ENCODE data around the gene PTPRG. TPM values are rescaled to one million over a fixed set of nuclear protein-coding genes. Genes with fewer than 3 reads are reported as not detected.
A peak's percentile ranks its signal among the peaks of the same experiment; 100 is the strongest.

PTPRG gene
- total and polyA plus RNA-seq, 5 experiments from 2014 or later = not detected

GRCh38 chr3:61723038-61723437, 161.7 kb downstream of the PTPRG start:
- Mint-ChIP-seq H3K27ac (no peak overlapping the region), H3K4me3 (no peak overlapping the region), H3K9me3 (peaks cover 0 to 12% (median 3%) of the 10 kb centered on the region in 9 donors), H3K36me3 (no peaks in the 10 kb centered on the region), H3K4me1 (no peaks in the 10 kb centered on the region), H3K27me3 (peaks cover 0 to 8% (median 4%) of the 10 kb centered on the region in 5 donors)
- DNase-seq = no peak
- ATAC-seq = no peak
- POLR2A ChIA-PET = no interaction called here

DNA sequence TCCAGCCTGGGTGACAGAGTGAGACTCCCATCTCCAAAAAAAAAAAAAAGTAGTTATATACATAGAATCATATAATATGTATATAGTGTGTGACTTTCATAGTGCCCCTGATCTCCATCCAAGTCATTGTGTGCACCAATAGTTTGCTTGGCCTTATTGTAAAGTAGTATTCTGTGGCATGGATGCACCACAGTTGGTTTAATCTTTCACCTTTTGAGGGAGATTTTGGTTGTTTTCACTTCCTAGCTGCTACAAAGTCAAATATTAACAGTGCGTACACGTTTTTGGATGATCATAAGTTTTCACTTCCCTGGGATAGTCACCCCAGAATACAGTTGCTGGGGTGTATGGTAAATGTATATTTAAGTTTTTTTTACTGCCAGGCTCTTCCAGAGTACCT, 162.8 kb downstream of the PTPRG start:
- POLR2A ChIA-PET = no interaction called here
- H3K4me3 Mint-ChIP-seq = no peak overlapping the region
- no peaks in the 10 kb centered on the region for H3K36me3 Mint-ChIP-seq
- H3K27ac Mint-ChIP-seq = no peak overlapping the region
- H3K27me3 Mint-ChIP-seq = peaks cover 0 to 8% (median 4%) of the 10 kb centered on the region in 5 donors
- H3K4me1 Mint-ChIP-seq = no peaks in the 10 kb centered on the region
- ATAC-seq (no peak), DNase-seq (no peak)
- peaks cover 0 to 12% (median 3%) of the 10 kb centered on the region in 9 donors for H3K9me3 Mint-ChIP-seq

- no peaks in the 10 kb centered on the region for H3K36me3 Mint-ChIP-seq
- peaks cover 0 to 12% (median 3%) of the 10 kb centered on the region in 9 donors for H3K9me3 Mint-ChIP-seq
- peaks cover 0 to 5% (median 3%) of the 10 kb centered on the region in 5 donors for H3K27me3 Mint-ChIP-seq
- no peak for DNase-seq
- no peak for ATAC-seq
- no peaks in the 10 kb centered on the region for H3K4me1 Mint-ChIP-seq
- H3K27ac Mint-ChIP-seq = no peak overlapping the region
- POLR2A ChIA-PET = no interaction called here
- no peak overlapping the region for H3K4me3 Mint-ChIP-seq
Measured at GRCh38 chr3:61724801-61725200, 163.4 kb downstream of the PTPRG start.

- Mint-ChIP-seq H3K4me1 (no peaks in the 10 kb centered on the region), H3K27ac (no peak overlapping the region), H3K9me3 (peaks cover 0 to 12% (median 3%) of the 10 kb centered on the region in 9 donors), H3K36me3 (no peaks in the 10 kb centered on the region), H3K4me3 (no peak overlapping the region), H3K27me3 (peaks cover 0 to 5% (median 2%) of the 10 kb centered on the region in 5 donors)
- POLR2A ChIA-PET = no interaction called here
- DNase-seq (no peak), ATAC-seq (no peak)
Measured at GRCh38 chr3:61725851-61726333, 164.5 kb downstream of the PTPRG start.

GRCh38 chr3:61727435-61727834, 166.1 kb downstream of the PTPRG start:
- DNase-seq (no peak), ATAC-seq (no peak)
- POLR2A ChIA-PET = no interaction called here
- Mint-ChIP-seq H3K27ac (no peak overlapping the region), H3K4me1 (no peaks in the 10 kb centered on the region), H3K27me3 (peaks cover 0 to 5% (median 2%) of the 10 kb centered on the region in 5 donors), H3K9me3 (peaks cover 0 to 12% (median 3%) of the 10 kb centered on the region in 9 donors), H3K36me3 (no peaks in the 10 kb centered on the region), H3K4me3 (no peak overlapping the region)

DNA sequence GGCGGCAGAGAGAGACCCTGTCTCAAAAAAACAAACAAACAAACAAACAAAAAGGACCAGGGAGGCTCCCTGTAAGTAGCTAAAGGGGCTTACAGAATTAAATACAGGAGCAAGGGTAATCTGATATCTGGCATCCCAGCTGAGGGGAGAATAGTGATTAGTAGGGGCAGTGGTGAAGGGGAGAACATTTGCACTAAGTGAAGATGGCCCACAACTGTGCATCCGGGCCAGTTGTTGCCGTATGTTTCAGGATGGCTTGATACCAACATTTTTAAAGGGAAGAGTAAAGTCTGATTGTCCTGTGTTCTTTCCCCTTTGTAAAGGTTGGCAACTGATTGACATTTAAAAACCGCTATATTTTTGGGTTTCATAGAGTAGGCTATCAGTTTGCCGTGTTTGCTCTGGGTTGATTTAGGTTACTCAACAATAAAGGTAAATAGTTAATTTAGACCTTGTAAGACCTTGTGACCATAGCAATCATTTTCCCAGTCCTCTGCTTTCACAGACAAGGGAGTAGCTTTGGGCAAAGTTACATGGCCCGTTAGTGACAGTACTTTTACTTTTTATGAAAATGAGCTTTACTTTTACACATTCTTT, 167.8 kb downstream of the PTPRG start:
- POLR2A ChIA-PET = no interaction called here
- Mint-ChIP-seq H3K36me3 (no peaks in the 10 kb centered on the region), H3K27ac (peak overlapping the region in 1 of 10 donors; percentile 66)

DNA sequence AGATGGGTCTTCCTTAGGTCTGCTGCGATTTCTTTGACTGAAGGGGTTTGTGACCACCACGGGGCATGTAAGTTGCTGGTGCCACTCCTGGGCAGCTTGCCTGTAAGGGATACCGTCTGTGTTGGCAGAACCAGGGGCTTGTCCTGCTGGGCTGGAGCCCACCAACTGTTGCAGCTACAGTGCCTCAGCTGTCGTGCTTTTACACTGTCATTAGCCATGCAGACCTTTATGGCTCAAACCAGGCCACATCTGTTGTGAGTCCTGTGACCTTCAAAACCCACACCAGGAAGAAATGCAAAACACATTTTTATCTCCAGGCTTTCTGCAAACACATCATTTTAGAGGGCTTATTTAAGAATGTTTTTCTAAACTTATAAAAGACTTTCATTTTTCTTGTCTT, 168.7 kb downstream of the PTPRG start:
- no peak for DNase-seq
- Mint-ChIP-seq H3K27me3 (peaks cover 0 to 5% (median 2%) of the 10 kb centered on the region in 5 donors), H3K27ac (no peak overlapping the region), H3K4me3 (no peak overlapping the region), H3K4me1 (no peaks in the 10 kb centered on the region), H3K9me3 (peaks cover 0 to 7% (median 3%) of the 10 kb centered on the region in 9 donors), H3K36me3 (no peaks in the 10 kb centered on the region)
- no peak for ATAC-seq
- POLR2A ChIA-PET = no interaction called here

More for the DNA sequence above, 167.8 kb downstream of the PTPRG start:
- H3K4me3 Mint-ChIP-seq = no peak overlapping the region
- ATAC-seq (no peak), DNase-seq (no peak)
- H3K9me3 Mint-ChIP-seq = peaks cover 0 to 10% (median 3%) of the 10 kb centered on the region in 9 donors
- H3K27me3 Mint-ChIP-seq = peaks cover 0 to 5% (median 2%) of the 10 kb centered on the region in 5 donors
- no peaks in the 10 kb centered on the region for H3K4me1 Mint-ChIP-seq

DNA sequence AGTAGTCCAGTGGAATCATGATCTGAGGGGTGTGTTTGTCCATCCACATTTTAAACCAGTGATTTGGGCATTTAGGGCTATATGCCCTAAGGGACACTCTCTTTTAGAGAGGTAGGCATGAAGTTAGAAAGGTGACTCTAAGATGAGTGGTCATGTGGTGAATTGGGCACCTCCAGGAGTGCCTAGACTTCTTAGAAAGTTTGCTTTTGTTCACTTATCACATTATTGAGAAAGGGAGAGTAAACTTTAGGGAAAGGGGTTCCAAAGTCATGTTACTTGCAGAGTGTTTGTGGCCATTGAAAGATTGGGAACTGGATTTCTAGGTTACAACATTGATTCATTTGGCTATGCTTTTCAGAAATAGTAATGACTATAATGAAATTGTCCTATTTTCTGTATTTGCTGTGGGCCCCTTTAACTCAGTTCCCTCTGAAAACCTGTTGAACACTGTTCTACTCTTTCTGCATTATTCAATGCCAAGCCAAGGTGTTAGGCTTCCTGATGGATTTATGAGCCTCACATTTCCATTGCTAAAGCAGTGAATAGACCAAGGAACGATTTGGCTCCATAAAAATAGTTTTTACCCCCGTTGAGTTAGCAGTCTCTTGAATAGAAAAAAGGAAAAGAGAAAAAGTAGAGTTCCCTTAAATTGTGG, 169.3 kb downstream of the PTPRG start:
- H3K9me3 Mint-ChIP-seq = peaks cover 0 to 6% (median 0%) of the 10 kb centered on the region in 9 donors
- no peaks in the 10 kb centered on the region for H3K36me3 Mint-ChIP-seq
- no peak overlapping the region for H3K27ac Mint-ChIP-seq
- POLR2A ChIA-PET = no interaction called here
- DNase-seq (no peak), ATAC-seq (no peak)
- H3K27me3 Mint-ChIP-seq = peaks cover 0 to 1% (median 0%) of the 10 kb centered on the region in 5 donors
- H3K4me1 Mint-ChIP-seq = no peaks in the 10 kb centered on the region
- H3K4me3 Mint-ChIP-seq = no peak overlapping the region

DNA sequence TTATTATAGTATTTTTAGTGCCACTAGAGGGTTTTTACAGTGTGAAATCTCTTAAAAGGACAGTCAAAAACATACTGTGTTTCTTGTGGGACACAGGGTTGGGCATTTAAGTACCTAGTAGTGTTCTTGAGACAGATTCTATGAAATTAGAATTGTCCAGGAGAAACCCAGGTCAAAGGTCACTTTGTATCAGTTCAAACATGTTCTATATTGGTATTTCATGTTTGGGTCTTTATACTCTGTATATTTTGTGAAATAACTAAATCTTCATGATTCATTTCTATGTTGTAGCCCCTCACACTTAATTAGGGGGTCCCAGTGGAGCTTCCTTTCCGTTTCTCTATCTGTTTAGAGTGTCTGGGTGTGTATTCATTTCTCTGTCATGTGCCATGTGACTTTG, 171.6 kb downstream of the PTPRG start:
- Mint-ChIP-seq H3K4me1 (no peaks in the 10 kb centered on the region), H3K36me3 (no peaks in the 10 kb centered on the region), H3K27me3 (peaks cover 0 to 5% (median 0%) of the 10 kb centered on the region in 5 donors), H3K4me3 (no peak overlapping the region), H3K27ac (no peak overlapping the region), H3K9me3 (peaks cover 0 to 7% (median 0%) of the 10 kb centered on the region in 9 donors)
- DNase-seq (no peak), ATAC-seq (no peak)
- POLR2A ChIA-PET = no interaction called here

DNA sequence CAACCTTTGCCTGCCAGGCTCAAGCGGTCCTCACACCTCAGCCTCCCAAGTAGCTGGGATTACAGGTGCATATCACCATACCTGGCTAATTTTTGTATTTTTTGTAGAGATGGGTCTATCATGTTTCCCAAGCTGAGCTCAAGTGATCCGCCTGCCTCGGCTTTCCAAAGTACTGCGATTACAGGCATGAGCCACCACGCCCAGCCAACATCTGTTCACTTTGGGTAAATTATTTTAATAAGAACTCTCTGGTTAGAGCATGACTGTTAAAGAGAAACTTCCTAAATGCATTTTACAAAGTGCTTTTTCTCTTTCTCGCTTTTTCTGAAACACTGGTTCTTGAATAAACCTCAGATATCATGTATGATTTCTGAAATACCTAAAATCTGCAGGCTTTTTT, 172.5 kb downstream of the PTPRG start:
- no peak overlapping the region for H3K27ac Mint-ChIP-seq
- DNase-seq = no peak
- H3K36me3 Mint-ChIP-seq = no peaks in the 10 kb centered on the region
- no peaks in the 10 kb centered on the region for H3K4me1 Mint-ChIP-seq
- no peak overlapping the region for H3K4me3 Mint-ChIP-seq
- H3K27me3 Mint-ChIP-seq = peaks cover 0 to 5% (median 0%) of the 10 kb centered on the region in 5 donors
- POLR2A ChIA-PET = no interaction called here
- no peak for ATAC-seq
- H3K9me3 Mint-ChIP-seq = peaks cover 0 to 6% (median 0%) of the 10 kb centered on the region in 9 donors

- ATAC-seq (no peak), DNase-seq (no peak)
- no peaks in the 10 kb centered on the region for H3K4me1 Mint-ChIP-seq
- H3K36me3 Mint-ChIP-seq = no peaks in the 10 kb centered on the region
- POLR2A ChIA-PET = interaction anchor here (0.7 kb wide), 1 partner anchor 214 kb away, joined by 4 read pairs; no protein-coding TSS in a partner anchor
- no peak overlapping the region for H3K27ac Mint-ChIP-seq
- H3K9me3 Mint-ChIP-seq = peaks cover 0 to 6% (median 0%) of the 10 kb centered on the region in 9 donors
- H3K27me3 Mint-ChIP-seq = peaks cover 0 to 5% (median 0%) of the 10 kb centered on the region in 5 donors
- no peak overlapping the region for H3K4me3 Mint-ChIP-seq
Measured at GRCh38 chr3:61734749-61735686, 173.6 kb downstream of the PTPRG start.

- Mint-ChIP-seq H3K36me3 (no peaks in the 10 kb centered on the region), H3K4me1 (no peaks in the 10 kb centered on the region), H3K27me3 (peaks cover 0 to 5% (median 0%) of the 10 kb centered on the region in 5 donors), H3K27ac (no peak overlapping the region), H3K4me3 (no peak overlapping the region), H3K9me3 (peaks cover 0 to 6% (median 0%) of the 10 kb centered on the region in 9 donors)
- POLR2A ChIA-PET = no interaction called here
- no peak for DNase-seq
- no peak for ATAC-seq
Measured at GRCh38 chr3:61736506-61736905, 175.1 kb downstream of the PTPRG start.
